K562 (cell line): ENCODE measurements around the gene FRMD1. TPM values are rescaled to one million over a fixed set of nuclear protein-coding genes. Genes with fewer than 3 reads are reported as not detected.

Source experiments
- ATAC-seq: fragments of 200-7000 bp; cut with Tn5 transposase; 3 replicates; pipeline ENCODE4 v1.9.1; 2020; ENCODE audit warnings: moderate library complexity
- BruUV-seq: library from RNA; stranded (reverse); fragments of 400-500 nt; replicated peaks from 2 replicates; lab custom pipeline; 2021; lab: Mats Ljungman, UMichigan
- CTCF ChIA-PET: fragments of 300-600 bp; formaldehyde crosslinking; extraction: SDS; loops from one replicate; lab custom pipeline; 2021; ENCODE audit warnings: low intra/inter-chr PET ratio; lab: Yijun Ruan, JAX
- POLR2A ChIA-PET: fragments of 300-600, 350-650 bp; sonication (Branson Sonifier 250); formaldehyde crosslinking; extraction: SDS; loops from one replicate; lab custom pipeline; 2021; ENCODE audit warnings: antibody characterized with exemption, inconsistent platforms; lab: Yijun Ruan, JAX
- DNase-seq, 4 experiments: peaks; one replicate each; pipeline versions ENCODE4 v3.0.0 to v3.0.0-alpha.2; 2011 to 2018; ENCODE audit warnings: low spot score in 3 of 4, mixed read lengths in 3 of 4; ENCODE audit errors: extremely low read depth in 1 of 4
- FAIRE-seq: peaks from 2 replicates; lab custom pipeline; 2011; peaks lifted over from hg19 to GRCh38; lab: Jason Lieb, UNC
- H2AFZ ChIP-seq: 2 replicates; pipeline ENCODE4 v1.6.0; 2011; ENCODE audit warnings: low read depth, low read length, control low read depth, inconsistent platforms
- H3K27ac ChIP-seq: fragments of 200-600 bp; 3 replicates; pipeline ENCODE4 v1.8.0; 2011; ENCODE audit warnings: low read depth, mild to moderate bottlenecking, control low read depth, inconsistent platforms, low read length, moderate library complexity, mixed read lengths; ENCODE audit errors: extremely low read depth
- H3K27me3 ChIP-seq, 2 experiments: fragments of 300-600 bp in 1 of 2; 2 replicates in 1 of 2; 3 replicates in 1 of 2; pipeline versions ENCODE4 v1.6.0 to v1.8.0; 2011; ENCODE audit warnings: inconsistent platforms in 2 of 2, low read length in 2 of 2, mild to moderate bottlenecking in 1 of 2, mixed read lengths in 1 of 2, moderate library complexity in 1 of 2; ENCODE audit not compliant: control insufficient read depth in 2 of 2, insufficient read depth in 2 of 2
- H3K36me3 ChIP-seq: fragments of 300-600 bp; 3 replicates; pipeline ENCODE4 v1.8.0; 2011; ENCODE audit warnings: mild to moderate bottlenecking, low read length, inconsistent platforms; ENCODE audit not compliant: control insufficient read depth, insufficient read depth
- H3K4me1 ChIP-seq, 2 experiments: fragments of 200-600 bp in 1 of 2; replicated peaks in 1 of 2; 2 replicates in 1 of 2; 3 replicates in 1 of 2; pipeline versions ENCODE4 v1.5.1 to v1.8.0; 2011; ENCODE audit warnings: inconsistent platforms in 2 of 2, low read length in 2 of 2, mild to moderate bottlenecking in 1 of 2, mixed read lengths in 1 of 2, moderate library complexity in 1 of 2; ENCODE audit not compliant: control insufficient read depth in 2 of 2, insufficient read depth in 2 of 2
- H3K4me2 ChIP-seq: 2 replicates; pipeline ENCODE4 v1.6.1; 2011; ENCODE audit warnings: low read length, control low read depth, inconsistent platforms, mixed read lengths; ENCODE audit not compliant: insufficient read depth
- H3K4me3 ChIP-seq: fragments of 200-600 bp; sonication (generic), shearing (Covaris generic); 2 replicates; pipeline ENCODE4 v1.5.1; 2016; ENCODE audit warnings: control low read depth, inconsistent platforms
- H3K79me2 ChIP-seq: fragments of 200-600 bp; 3 replicates; pipeline ENCODE4 v1.8.0; 2011; ENCODE audit warnings: low read length, inconsistent platforms; ENCODE audit not compliant: control insufficient read depth, insufficient read depth
- H3K9ac ChIP-seq, 2 experiments: 2 replicates each; pipeline versions ENCODE4 v1.6.0 to v1.6.1; 2011; ENCODE audit warnings: low read depth in 2 of 2, low read length in 2 of 2, control low read depth in 1 of 2, inconsistent platforms in 1 of 2, mild to moderate bottlenecking in 1 of 2, mixed read lengths in 1 of 2; ENCODE audit not compliant: insufficient read depth in 1 of 2
- H3K9me1 ChIP-seq: one replicate; pipeline ENCODE4 v1.6.0; 2011; ENCODE audit warnings: inconsistent platforms, mild to moderate bottlenecking, low read length, moderate library complexity; ENCODE audit not compliant: control insufficient read depth, insufficient read depth
- H3K9me3 ChIP-seq: replicated peaks from 2 replicates; pipeline ENCODE4 v1.5.1; 2011; ENCODE audit warnings: low read depth, low read length, inconsistent platforms; ENCODE audit not compliant: control insufficient read depth, insufficient read depth
- H4K20me1 ChIP-seq: replicated peaks from 2 replicates; pipeline ENCODE4 v1.6.1; 2011; ENCODE audit warnings: low read length, inconsistent platforms, mixed read lengths; ENCODE audit not compliant: control insufficient read depth, insufficient read depth
- CTBP1 ChIP-seq: fragments of 450-650 bp; IDR thresholded peaks from 2 replicates; pipeline ENCODE4 v1.6.1; 2016; ENCODE audit warnings: borderline replicate concordance
- DNMT1 ChIP-seq: fragments of 450-650 bp; IDR thresholded peaks from 2 replicates; pipeline ENCODE4 v1.6.1; 2016; ENCODE audit warnings: antibody characterized with exemption, mild to moderate bottlenecking
- FOSL1 ChIP-seq: fragments of 200-800 bp; sonication (Bioruptor generic); conservative IDR thresholded peaks from 2 replicates; pipeline ENCODE4 v1.6.1; 2016; ENCODE audit warnings: missing genetic modification characterization, missing compliant biosample characterization
- ILK ChIP-seq: fragments of 450-650 bp; IDR thresholded peaks from 2 replicates; pipeline ENCODE4 v1.6.1; 2016; ENCODE audit warnings: missing genetic modification characterization, low read depth, mild to moderate bottlenecking, missing compliant biosample characterization, moderate library complexity, borderline replicate concordance
- MAZ ChIP-seq, 2 experiments: fragments of 450-650 bp in 1 of 2; sonication (generic) in 1 of 2; formaldehyde crosslinking; IDR thresholded peaks in 1 of 2; conservative IDR thresholded peaks in 1 of 2; 2 replicates each; pipeline versions ENCODE4 v1.4.0 to v1.5.0; 2020; ENCODE audit warnings: mild to moderate bottlenecking in 1 of 2, missing genetic modification reagents in 1 of 2
- SMARCE1 ChIP-seq: fragments of 450-650 bp; IDR thresholded peaks from 2 replicates; pipeline ENCODE4 v1.7.1; 2016; ENCODE audit warnings: mild to moderate bottlenecking
- ZNF316 ChIP-seq: fragments of 450-650 bp; IDR thresholded peaks from 2 replicates; pipeline ENCODE4 v1.6.1; 2016
- WGBS: fragments of 100-300 bp; shearing (Covaris generic); methylation state at CpG from one replicate; pipeline ENCODE4 v1.1.6; 2016; ENCODE audit warnings: low coverage, mixed read lengths; ENCODE audit not compliant: insufficient coverage; ENCODE audit errors: missing lambda C conversion rate; 5-methylcytosine and 5-hydroxymethylcytosine counted together
- in situ Hi-C: fragments of 300-500 bp; cut with MboI; formaldehyde crosslinking; loops from 4 replicates; pipeline ENCODE4 v1.15.0; 2018; ENCODE audit warnings: inconsistent platforms, mixed read lengths
- intact Hi-C: fragments of 100-400 bp; cut with micrococcal nuclease; formaldehyde crosslinking; loops from 2 replicates; pipeline ENCODE4 v1.14.2; 2022
- polyA plus RNA-seq, 8 experiments: library from polyadenylated mRNA; depleted of rRNA in 4 of 8; stranded (reverse) in 5 of 8; unstranded in 3 of 8; fragments of >200 nt; fragmentation: Nextera tagmentation in 2 of 8; fragmentation: Illumina TruSeq in 1 of 8; extraction: Ambion mirVana in 2 of 8; extraction: Trizol in 1 of 8; gene quantifications; 2 replicates each; pipeline versions ENCODE4 v1.2.1 to v1.2.3, GENCODE V29; 2011 to 2014; ENCODE audit warnings: inconsistent platforms in 1 of 8, missing spikeins in 1 of 8
- total RNA-seq, 7 experiments: library from RNA; depleted of rRNA in 6 of 7; stranded (reverse); fragments of >200 nt in 6 of 7; fragmentation: Illumina TruSeq in 2 of 7; extraction: Trizol in 2 of 7; gene quantifications; 2 replicates each; pipeline versions ENCODE4 v1.2.1 to v1.2.3, GENCODE V29; 2011 to 2021; ENCODE audit warnings: low replicate concordance in 1 of 7
- TF ChIP-seq, protein P1 (sequence below), 2 experiments: fragments of 450-650 bp in 1 of 2; sonication (generic) in 1 of 2; formaldehyde crosslinking; conservative IDR thresholded peaks; 2 replicates each; pipeline versions ENCODE4 v1.4.0 to v1.8.1; 2020 to 2022; ENCODE audit warnings: mild to moderate bottlenecking in 1 of 2, missing genetic modification reagents in 1 of 2
- TF ChIP-seq, protein P2 (sequence below): sonication (generic); formaldehyde crosslinking; IDR thresholded peaks from 2 replicates; pipeline ENCODE4 v1.8.1; 2023; ENCODE audit warnings: mild to moderate bottlenecking, missing genetic modification reagents

FRMD1 gene
- total and polyA plus RNA-seq, 9 of the 15 experiments (the other 6 are each of a cell fraction or from before 2014, with no cell fraction given), result 0.01 to 0.04 (median 0.01) TPM; not detected in 6

DNA sequence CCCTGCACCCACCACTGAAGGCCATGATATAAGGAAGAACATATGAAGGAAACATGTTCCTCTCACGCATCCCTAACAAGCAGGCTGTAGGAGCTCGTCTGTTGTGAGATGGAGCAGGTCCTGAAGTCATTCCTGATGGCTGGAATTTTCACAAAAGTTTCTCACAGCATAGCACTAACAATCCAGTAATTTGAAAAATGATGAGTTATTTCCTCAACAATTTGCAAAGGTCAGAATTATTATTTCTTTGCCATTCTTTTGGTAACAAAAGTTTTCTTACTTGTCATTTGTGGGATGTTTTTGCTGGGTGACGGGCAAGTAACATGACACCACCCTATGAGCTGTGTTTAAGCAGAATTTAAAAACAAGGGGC is 27.6 kb upstream of the FRMD1 start (continued):
- TF ChIP-seq, protein P1, sequence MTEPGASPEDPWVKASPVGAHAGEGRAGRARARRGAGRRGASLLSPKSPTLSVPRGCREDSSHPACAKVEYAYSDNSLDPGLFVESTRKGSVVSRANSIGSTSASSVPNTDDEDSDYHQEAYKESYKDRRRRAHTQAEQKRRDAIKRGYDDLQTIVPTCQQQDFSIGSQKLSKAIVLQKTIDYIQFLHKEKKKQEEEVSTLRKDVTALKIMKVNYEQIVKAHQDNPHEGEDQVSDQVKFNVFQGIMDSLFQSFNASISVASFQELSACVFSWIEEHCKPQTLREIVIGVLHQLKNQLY (CRISPR knock-in tag; conservative IDR thresholded peaks at IDR 0.05), result no peak
- TF ChIP-seq, all 486 proteins: peak for 0

DNA sequence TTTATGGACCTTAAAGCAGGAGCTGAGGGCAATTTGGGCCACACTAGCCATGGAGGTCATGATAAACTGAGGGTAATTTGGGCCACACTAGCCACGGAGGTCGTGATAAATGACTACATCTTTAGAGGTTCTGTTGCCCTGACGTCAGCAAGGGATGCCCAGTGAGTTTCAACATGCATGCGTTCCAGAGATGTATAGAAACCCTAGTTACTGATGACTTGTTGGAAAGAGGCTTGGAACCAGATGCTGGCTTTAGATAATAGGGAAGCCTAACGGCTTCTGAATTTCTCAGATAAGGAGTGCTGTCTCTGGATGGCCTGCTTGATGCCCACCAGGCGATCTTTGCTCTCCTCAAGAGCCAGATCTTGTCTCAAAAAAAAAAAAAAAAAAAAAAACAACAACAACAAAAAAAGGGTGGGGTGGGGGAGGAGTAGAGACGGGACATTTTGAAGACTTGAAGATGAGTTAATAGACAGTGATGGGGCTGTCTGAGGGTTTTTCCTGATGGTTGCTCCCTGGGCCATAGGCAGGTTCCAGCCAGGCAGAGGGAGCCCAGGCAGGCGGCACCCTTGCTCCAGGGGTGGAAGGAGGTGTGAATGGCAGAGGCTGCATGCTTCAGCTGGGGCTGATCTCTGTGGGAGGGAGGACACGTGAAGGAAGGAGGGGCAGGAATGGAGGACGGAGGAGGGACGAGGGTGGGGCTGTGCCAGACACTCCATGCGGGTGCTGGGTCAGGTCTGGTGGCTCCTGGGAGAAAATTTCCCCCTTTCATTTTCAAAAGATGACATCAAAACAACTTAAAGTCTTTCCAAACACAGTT is 27.0 kb upstream of the FRMD1 start:
- intact Hi-C loops, result no loop called here
- H3K9ac ChIP-seq, result 0 out of 4 replicates have a peak overlapping the region, but pooled peaks of 1 of the 2 experiments have one; percentile 54
- TF ChIP-seq DNMT1, result no peak
- TF ChIP-seq, protein P2, sequence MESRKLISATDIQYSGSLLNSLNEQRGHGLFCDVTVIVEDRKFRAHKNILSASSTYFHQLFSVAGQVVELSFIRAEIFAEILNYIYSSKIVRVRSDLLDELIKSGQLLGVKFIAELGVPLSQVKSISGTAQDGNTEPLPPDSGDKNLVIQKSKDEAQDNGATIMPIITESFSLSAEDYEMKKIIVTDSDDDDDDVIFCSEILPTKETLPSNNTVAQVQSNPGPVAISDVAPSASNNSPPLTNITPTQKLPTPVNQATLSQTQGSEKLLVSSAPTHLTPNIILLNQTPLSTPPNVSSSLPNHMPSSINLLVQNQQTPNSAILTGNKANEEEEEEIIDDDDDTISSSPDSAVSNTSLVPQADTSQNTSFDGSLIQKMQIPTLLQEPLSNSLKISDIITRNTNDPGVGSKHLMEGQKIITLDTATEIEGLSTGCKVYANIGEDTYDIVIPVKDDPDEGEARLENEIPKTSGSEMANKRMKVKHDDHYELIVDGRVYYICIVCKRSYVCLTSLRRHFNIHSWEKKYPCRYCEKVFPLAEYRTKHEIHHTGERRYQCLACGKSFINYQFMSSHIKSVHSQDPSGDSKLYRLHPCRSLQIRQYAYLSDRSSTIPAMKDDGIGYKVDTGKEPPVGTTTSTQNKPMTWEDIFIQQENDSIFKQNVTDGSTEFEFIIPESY (CRISPR knock-in tag), result no peak
- TF ChIP-seq CTBP1, result peak; percentile 63; the same call in 1 of the 2 replicates
- TF ChIP-seq SMARCE1, result no peak
- peak; percentile 80 for TF ChIP-seq FOSL1 (tag)
- no peak for TF ChIP-seq ILK
- peak; percentile 30 to 66; a peak in 3 of 4 replicates for TF ChIP-seq MAZ (CRISPR knock-in tag; conservative IDR thresholded peaks at IDR 0.05 in 1 of 2, IDR thresholded peaks at IDR 0.05 in 1 of 2)
- TF ChIP-seq ZNF316, result no peak

More for the DNA sequence above, 27.0 kb upstream of the FRMD1 start:
- ChIA-PET CTCF (no interaction called here), POLR2A (interaction anchor here (0.5 kb wide), 1 partner anchor 15 kb away, joined by 3 read pairs; no protein-coding TSS in a partner anchor)
- FAIRE-seq (peak; percentile 46), ATAC-seq (peak; percentile 61), DNase-seq (peak in 3 of 4 experiments; percentile 31 to 41 (median 38))
- Histone ChIP-seq H3K36me3 (no peaks in the 10 kb centered on the region), H3K27me3 (peaks cover 28 to 53% of the 10 kb centered on the region in 2 experiments), H3K79me2 (no peaks in the 10 kb centered on the region), H3K4me1 (peaks cover 8 to 10% of the 10 kb centered on the region in 2 experiments; a peak in 4 of 5 replicates), H3K4me2 (peak overlapping the region; percentile 43), H3K9me3 (no peaks in the 10 kb centered on the region), H4K20me1 (no peaks in the 10 kb centered on the region; the same call in 1 of the 2 replicates), H3K4me3 (no peak overlapping the region), H3K27ac (no peak overlapping the region), H2AFZ (peak overlapping the region; percentile 51; the same call in 1 of the 2 replicates), H3K9me1 (no peaks in the 10 kb centered on the region)
- 1% methylated on average over 9 of the region's 12 CpGs for WGBS
- BruUV-seq, result no TSS peak
- in situ Hi-C loops, result no loop called here
